GM18519 (cell line): ENCODE results near the gene P3H2.

ENCODE experiments used
- ATAC-seq: cut with Tn5 transposase; IDR thresholded peaks from one replicate; pipeline ENCODE4 v1.9.1; 2021; ENCODE audit warnings: mild to moderate bottlenecking, moderate library complexity; ENCODE audit not compliant: unreplicated experiment, low FRiP score

P3H2 gene

GRCh38 chr3:189953551-189953950 lies 167.1 kb downstream of the P3H2 start:
- no peak for ATAC-seq

DNA sequence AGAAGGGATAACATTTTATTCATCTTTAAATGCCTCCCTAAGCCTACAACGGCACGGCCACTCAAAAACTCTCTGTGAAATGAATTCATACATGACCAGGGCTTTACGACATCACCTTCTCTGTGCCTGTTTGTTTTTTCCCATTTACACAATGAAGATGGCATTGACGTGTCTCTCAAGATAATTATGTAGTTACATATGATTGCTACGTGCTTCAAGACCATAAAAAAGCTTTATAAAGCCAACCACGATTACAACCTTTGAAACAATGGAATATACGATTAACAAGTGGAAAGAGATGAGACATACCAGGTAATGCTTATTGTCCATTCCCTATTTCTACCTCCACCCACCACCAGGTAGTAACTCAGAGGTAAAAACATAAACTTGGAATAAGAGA lies 168.4 kb downstream of the P3H2 start:
- ATAC-seq: no peak

- ATAC-seq: no peak
Observed at GRCh38 chr3:189950258-189950657, 170.4 kb downstream of the P3H2 start.

- no peak for ATAC-seq
Observed at GRCh38 chr3:189949580-189949979, 171.1 kb downstream of the P3H2 start.

DNA sequence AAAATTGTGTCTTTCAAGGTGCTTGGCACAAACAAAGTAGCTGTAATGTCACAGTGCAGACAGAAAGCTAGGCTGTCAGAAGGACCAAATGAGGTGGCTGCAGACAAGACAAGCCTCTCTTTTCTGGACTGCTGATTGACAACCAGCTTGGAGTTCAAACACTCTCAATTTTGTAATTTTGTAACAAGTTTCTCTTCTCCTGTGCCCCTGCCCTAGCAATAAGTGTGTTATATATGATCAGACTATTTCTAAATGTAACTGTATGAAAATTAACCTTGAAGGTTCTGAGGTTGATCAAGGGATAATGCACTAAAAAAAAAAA lies 172.0 kb downstream of the P3H2 start:
- no peak for ATAC-seq

DNA sequence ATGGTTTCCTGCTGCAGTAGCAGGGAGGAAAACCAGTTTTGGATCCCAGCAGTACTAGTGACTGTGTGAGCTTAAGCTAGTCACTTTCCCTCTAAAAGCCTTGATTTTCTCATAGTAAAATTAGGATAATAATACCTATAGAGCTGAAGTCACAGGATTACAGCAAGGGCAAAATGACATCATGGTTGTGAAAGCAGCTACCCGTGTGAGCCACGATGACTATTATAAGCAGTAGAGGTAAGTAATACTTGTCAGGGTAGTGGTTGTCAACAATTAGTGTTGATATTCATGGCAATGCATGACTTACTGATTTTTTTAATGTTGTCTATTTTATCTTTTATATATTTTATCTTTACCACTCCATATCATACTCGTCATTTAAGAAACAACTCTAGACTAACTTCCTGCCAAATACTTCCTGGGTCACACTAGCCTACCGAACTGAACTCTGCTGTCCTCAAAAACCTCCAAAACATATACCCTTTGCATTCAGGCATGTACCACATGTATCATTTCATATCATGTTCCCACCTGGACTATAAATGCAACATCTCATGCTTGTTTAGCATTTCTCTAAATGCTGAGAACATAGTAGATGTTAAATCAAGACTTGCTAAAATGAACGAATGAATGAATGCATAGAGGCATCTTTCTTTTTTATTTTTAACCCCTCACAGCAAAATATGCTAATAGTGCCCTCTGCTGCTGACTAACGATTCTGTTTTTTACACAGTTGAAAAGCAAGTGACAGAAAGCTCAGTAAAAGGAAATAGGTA lies 172.6 kb downstream of the P3H2 start:
- no peak for ATAC-seq

GRCh38 chr3:189947068-189947467 lies 173.6 kb downstream of the P3H2 start:
- ATAC-seq: no peak

DNA sequence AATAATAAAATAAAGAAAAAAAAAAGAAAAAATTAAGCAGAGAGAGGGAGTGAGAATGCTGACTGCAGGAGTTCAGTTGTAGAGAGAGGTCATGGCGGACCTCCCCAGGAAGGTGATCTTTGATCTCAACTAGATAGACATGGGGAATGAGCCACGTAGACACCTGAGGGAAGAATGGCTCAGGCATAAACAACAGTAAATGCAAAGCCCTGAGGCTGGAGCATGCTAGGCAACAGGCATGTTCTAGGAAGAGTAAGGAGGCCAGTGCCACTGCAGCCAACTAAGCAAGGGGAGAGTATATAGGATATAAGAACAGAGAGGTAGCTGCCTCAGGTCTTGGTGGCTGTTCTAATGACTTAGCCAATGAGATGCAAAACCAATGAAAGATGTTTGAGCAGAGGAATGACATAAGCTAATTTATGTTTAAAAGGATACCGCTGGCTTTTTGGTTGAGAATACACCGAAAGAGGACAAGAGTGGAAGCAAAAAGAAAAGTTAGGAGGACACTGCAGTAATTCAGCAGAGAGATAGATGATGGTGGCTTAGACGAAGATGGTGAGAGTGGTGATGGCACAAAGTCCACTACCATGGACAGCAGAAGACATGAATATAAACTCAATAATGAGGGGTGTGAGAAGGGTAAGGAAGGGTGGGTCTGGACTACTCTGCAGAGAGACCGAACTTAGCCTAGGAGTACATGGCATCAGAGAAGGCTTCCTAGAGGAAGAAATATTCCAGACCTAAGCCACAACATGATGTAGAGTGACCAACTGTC lies 174.6 kb downstream of the P3H2 start:
- ATAC-seq: no peak

DNA sequence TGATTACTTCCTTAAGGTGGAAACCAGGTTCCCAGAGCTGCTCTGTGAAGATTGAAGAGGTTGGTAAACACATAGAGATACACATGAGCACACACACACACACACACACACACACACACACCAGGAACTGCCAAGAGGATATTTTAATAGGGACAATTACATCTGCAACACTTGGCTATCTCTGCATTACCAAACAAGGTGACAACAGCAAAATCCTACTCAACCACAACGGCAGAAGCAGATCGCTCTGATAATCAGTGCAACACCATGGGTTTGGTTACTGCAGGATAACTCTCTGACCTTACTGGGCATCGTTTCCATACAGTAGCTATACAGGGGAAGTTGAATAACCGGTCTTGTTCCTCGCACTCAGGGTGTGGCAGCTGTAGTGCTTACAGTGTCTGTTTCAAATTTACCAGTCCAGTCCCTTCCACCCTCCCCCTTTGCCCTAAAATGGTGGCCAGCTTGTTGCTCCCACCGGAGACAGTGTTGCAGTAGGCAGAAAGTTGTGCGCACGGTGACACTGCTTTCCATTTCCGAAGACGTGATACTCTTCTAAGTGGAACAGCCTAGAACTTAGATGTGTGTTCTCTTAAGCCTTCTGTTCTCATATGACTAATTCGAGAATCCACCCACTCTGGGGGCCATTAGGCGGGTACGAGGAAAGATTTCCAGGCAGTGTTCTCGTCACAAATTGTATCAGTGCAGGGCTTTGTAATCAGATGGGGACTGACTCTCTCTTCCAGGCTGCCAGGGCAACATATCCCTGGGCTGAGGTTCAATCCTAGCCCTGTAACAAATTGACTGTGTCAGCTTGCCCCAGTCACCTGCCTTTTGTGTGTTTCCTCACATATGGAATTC lies 176.2 kb downstream of the P3H2 start:
- ATAC-seq: no peak

DNA sequence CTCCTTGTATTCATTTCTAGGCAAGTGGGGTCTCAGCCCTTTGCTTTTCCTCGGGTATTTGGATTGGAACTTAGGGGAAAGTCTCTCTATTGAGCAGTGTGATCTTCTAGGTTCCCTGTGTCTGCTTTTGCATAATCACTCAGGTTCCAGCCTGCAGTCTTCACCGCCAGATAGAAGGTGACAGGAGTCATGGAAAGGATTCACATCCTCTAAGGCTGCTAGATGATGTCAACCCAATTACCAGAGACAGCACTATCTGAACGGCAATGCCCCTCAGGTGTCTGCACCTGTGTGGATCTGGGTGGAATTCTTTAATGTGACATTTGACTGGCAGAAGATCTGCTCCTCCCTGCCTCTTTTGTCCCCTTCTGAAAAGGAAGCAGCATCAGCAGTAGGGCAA lies 177.7 kb downstream of the P3H2 start:
- ATAC-seq: no peak

DNA sequence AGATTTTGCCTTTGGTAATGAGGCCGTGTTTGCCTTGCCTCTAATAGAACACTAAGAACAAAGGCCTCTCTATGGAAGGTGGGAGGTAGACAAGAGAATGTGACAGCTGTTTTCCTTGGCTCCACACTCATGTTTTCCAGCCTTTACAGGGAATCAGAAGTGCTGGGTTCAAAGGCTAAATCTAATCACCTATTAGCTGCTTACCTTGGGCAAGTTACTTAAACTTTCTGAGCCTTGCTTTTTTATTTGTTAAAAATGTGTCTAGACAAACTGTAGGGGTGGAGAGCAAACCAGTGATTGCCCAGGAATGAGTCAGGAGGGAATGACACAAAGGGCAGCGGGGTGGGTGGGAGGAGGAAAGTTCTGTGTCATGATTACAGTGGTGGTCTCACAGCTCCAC lies 179.0 kb downstream of the P3H2 start:
- no peak for ATAC-seq

- no peak for ATAC-seq
Observed at GRCh38 chr3:189941125-189941524, 179.6 kb downstream of the P3H2 start.

GRCh38 chr3:189937302-189938127 lies 183.2 kb downstream of the P3H2 start:
- no peak for ATAC-seq

GRCh38 chr3:189936201-189936945 lies 184.3 kb downstream of the P3H2 start:
- ATAC-seq: no peak

GRCh38 chr3:189927975-189928895 lies 192.5 kb downstream of the P3H2 start:
- ATAC-seq: no peak

DNA sequence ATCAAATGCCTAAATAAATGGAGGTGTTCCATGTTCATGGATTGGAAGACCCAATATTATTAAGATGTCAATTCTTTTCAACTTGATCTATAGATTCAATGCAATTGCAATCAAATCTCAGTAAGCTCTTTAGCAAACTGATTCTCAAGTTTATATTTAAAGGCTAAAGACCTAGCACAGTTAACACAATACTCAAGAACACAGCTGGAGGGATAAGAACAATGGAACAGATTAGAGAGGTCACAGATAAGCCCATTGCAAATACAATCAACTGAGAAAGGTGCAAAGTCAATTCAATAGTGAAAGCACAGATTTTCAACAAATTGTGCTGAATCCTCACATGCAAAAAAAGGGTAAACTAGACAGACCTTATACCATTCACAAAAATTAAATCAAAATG lies 198.9 kb downstream of the P3H2 start:
- ATAC-seq: no peak

DNA sequence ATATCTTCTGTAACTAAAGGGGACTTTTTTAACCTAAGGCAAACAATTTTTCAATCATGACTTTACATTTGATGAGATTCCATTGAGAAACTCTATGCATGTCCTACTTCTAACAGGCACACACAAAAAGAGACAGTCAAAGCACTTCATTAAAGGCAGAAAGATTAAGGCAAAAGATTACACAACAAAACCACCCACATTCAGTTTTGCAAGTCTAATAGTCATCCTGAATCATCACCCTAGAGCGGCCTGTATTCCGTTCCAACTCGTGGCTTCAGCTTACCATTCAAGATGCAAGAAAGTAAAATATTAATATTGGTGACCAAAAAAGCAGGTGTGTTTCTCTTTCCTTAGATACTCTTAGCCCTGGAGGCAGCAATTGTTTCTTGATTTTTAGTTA lies 205.9 kb downstream of the P3H2 start:
- ATAC-seq: no peak

- no peak for ATAC-seq
Observed at GRCh38 chr3:189911001-189911400, 209.7 kb downstream of the P3H2 start.

- ATAC-seq: no peak
Observed at GRCh38 chr3:189909573-189909972, 211.1 kb downstream of the P3H2 start.
